Measurements from ENCODE around the gene MCOLN1. TPM values are rescaled to one million over a fixed set of nuclear protein-coding genes. Genes with fewer than 3 reads are reported as not detected.

MCOLN1 gene
- total and polyA plus RNA-seq, 4 donors, result 10.9 to 17.0 (median 13.7) TPM

DNA sequence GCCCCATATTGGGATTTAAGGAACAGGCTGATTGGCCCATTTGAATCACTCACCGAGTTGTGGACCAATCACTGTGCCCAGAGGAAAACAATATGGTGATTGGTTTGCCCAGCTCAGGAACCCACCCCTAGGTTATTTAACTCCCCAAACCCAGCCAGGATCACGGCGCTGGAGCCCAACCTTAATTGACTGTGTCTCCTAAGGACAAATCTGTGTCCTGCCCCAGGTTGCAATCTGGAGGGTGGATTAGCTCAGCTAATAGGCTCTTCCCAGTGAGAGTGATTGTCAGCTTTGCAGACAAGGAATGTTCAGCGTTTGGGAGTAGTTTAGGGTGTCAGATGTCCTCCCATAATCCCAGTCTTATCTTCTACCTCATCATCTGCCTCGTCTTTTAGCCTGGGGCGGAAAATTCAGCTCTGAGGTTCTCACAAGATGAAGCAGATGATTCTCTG is 10.0 kb upstream of the MCOLN1 start:
- no peak overlapping the region for H3K9ac ChIP-seq (ENCODE audit: low read depth in 1 of 2, low read length in 2 of 2)
- H3K27me3 ChIP-seq (ENCODE audit: control insufficient read depth in 4 of 4, insufficient read depth in 4 of 4, low read length in 3 of 4), result no peaks in the 10 kb centered on the region
- no peak overlapping the region for H3K4me3 ChIP-seq (ENCODE audit: low read depth in 1 of 3, low read length in 3 of 3)
- H3K9me3 ChIP-seq (ENCODE audit: control insufficient read depth in 4 of 4, low read length in 3 of 4), result no peaks in the 10 kb centered on the region
- TF ChIP-seq FOXA2 (IDR thresholded peaks at IDR 0.05) (no peak), NR2F2 (IDR thresholded peaks at IDR 0.05) (no peak), EGR1 (IDR thresholded peaks at IDR 0.05; ENCODE audit: low read depth in 2 of 2) (no peak)
- TF ChIP-seq, protein P1, sequence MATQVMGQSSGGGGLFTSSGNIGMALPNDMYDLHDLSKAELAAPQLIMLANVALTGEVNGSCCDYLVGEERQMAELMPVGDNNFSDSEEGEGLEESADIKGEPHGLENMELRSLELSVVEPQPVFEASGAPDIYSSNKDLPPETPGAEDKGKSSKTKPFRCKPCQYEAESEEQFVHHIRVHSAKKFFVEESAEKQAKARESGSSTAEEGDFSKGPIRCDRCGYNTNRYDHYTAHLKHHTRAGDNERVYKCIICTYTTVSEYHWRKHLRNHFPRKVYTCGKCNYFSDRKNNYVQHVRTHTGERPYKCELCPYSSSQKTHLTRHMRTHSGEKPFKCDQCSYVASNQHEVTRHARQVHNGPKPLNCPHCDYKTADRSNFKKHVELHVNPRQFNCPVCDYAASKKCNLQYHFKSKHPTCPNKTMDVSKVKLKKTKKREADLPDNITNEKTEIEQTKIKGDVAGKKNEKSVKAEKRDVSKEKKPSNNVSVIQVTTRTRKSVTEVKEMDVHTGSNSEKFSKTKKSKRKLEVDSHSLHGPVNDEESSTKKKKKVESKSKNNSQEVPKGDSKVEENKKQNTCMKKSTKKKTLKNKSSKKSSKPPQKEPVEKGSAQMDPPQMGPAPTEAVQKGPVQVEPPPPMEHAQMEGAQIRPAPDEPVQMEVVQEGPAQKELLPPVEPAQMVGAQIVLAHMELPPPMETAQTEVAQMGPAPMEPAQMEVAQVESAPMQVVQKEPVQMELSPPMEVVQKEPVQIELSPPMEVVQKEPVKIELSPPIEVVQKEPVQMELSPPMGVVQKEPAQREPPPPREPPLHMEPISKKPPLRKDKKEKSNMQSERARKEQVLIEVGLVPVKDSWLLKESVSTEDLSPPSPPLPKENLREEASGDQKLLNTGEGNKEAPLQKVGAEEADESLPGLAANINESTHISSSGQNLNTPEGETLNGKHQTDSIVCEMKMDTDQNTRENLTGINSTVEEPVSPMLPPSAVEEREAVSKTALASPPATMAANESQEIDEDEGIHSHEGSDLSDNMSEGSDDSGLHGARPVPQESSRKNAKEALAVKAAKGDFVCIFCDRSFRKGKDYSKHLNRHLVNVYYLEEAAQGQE (IDR thresholded peaks at IDR 0.05), result no peak
- H3K36me3 ChIP-seq (ENCODE audit: control insufficient read depth in 4 of 4, insufficient read depth in 3 of 4, low read depth in 1 of 4, low read length in 3 of 4), result no peaks in the 10 kb centered on the region
- no peak overlapping the region for H3K27ac ChIP-seq (ENCODE audit: low read depth in 1 of 2, low read length in 2 of 2)
- no peak for DNase-seq (ENCODE audit: low spot score)
- peaks cover 2 to 16% (median 11%) of the 10 kb centered on the region in 4 donors for H3K4me1 ChIP-seq (ENCODE audit: control insufficient read depth in 4 of 4, insufficient read depth in 4 of 4, low read length in 3 of 4)
- 56% methylated on average over 6 of the region's 6 CpGs for WGBS

DNA sequence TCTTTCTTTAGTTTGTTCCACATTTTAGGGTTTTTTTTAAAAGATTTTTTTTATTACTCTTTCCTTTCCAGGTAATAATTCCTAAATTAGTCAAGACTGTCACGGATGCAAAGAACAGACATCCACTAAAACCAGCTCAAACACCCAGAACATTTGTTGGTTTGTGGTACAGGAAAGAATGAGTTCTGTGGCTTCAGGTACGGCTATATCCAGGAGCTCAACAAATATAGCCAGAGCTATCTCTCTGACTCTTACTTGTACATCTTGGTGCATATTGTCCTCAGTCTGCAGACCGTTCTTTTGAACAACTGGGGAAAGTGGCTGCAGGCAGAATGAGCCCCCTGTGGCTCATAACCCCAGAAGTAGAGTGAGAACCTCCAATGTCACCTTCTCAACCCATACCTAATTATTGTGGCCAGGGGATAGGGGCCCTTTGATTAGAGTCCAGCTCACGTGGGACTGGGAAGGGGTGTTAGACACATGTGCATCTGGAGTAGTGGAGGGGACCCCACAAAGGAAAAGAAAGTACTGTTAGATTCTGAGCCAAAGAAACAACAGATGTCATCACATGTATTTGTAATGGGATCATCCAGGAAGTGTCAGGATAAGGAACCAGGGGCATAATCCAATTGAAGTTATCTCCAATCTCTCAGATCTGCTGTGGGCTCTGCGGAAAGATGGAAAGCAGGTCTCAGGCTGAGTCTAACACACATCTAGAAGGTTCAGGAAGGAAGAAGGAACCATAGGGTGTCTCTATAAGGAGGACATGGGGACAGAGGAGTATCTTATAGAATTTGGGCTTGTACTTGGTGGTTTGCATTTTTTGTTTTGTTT is 8.4 kb upstream of the MCOLN1 start:
- no peak for DNase-seq (ENCODE audit: low spot score)
- H3K4me3 ChIP-seq (ENCODE audit: low read depth in 1 of 3, low read length in 3 of 3), result no peak overlapping the region
- TF ChIP-seq HNF4G (IDR thresholded peaks at IDR 0.05) (no peak), YY1 (IDR thresholded peaks at IDR 0.05) (no peak), JUND (IDR thresholded peaks at IDR 0.05) (no peak), SP1 (IDR thresholded peaks at IDR 0.05) (no peak)
- no peak overlapping the region for H3K9ac ChIP-seq (ENCODE audit: low read depth in 1 of 2, low read length in 2 of 2)
- H3K27ac ChIP-seq (ENCODE audit: low read depth in 1 of 2, low read length in 2 of 2), result no peak overlapping the region
- no peaks in the 10 kb centered on the region for H3K27me3 ChIP-seq (ENCODE audit: control insufficient read depth in 4 of 4, insufficient read depth in 4 of 4, low read length in 3 of 4)
- H3K36me3 ChIP-seq (ENCODE audit: control insufficient read depth in 4 of 4, insufficient read depth in 3 of 4, low read depth in 1 of 4, low read length in 3 of 4), result peaks cover 0 to under 1% (median 0%) of the 10 kb centered on the region in 4 donors
- H3K4me1 ChIP-seq (ENCODE audit: control insufficient read depth in 4 of 4, insufficient read depth in 4 of 4, low read length in 3 of 4), result peaks cover 2 to 16% (median 11%) of the 10 kb centered on the region in 4 donors
- 85% methylated on average over 5 of the region's 5 CpGs for WGBS
- no peaks in the 10 kb centered on the region for H3K9me3 ChIP-seq (ENCODE audit: control insufficient read depth in 4 of 4, low read length in 3 of 4)

DNA sequence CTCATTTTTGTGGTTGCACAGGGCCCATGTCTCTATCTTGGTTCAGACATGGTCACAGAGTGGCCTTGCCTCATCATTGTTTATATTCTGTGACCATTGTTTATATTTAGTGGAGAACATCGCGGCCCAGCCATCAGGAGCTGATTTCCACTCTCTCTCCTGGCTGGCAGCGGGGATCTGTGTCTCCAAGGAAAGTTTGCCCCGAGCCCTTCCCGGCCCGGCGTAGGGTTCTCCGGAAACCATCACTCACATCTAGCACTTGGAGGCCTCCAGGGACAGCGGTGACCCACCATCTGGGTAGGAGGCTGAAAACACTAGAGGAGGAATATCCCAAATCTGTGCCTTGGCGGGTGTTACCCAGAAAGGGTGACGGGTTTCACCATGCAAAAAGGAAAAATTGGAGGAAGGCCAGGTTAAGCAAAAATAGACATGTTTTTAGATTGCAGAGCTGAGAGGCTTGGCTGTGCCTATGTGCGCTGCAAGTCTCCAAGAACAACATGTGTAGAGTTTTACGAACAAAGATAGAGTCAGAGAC is 7.2 kb upstream of the MCOLN1 start:
- H3K36me3 ChIP-seq (ENCODE audit: control insufficient read depth in 4 of 4, insufficient read depth in 3 of 4, low read depth in 1 of 4, low read length in 3 of 4), result peaks cover 0 to 3% (median 0%) of the 10 kb centered on the region in 4 donors
- peaks cover 4 to 22% (median 15%) of the 10 kb centered on the region in 4 donors for H3K4me1 ChIP-seq (ENCODE audit: control insufficient read depth in 4 of 4, insufficient read depth in 4 of 4, low read length in 3 of 4)
- H3K9me3 ChIP-seq (ENCODE audit: control insufficient read depth in 4 of 4, low read length in 3 of 4), result no peaks in the 10 kb centered on the region
- WGBS, result 79% methylated on average over 13 of the region's 13 CpGs
- DNase-seq (ENCODE audit: low spot score), result no peak
- no peaks in the 10 kb centered on the region for H3K27me3 ChIP-seq (ENCODE audit: control insufficient read depth in 4 of 4, insufficient read depth in 4 of 4, low read length in 3 of 4)
- H3K9ac ChIP-seq (ENCODE audit: low read depth in 1 of 2, low read length in 2 of 2), result no peak overlapping the region
- TF ChIP-seq FOXA1 (IDR thresholded peaks at IDR 0.05) (no peak), NR2F2 (IDR thresholded peaks at IDR 0.05) (peak; percentile 47), SP1 (IDR thresholded peaks at IDR 0.05) (peak; percentile 27), RAD21 (IDR thresholded peaks at IDR 0.05) (no peak), GABPA (IDR thresholded peaks at IDR 0.05 in 1 of 2, conservative IDR thresholded peaks at IDR 0.05 in 1 of 2) (no peak)
- no peak overlapping the region for H3K4me3 ChIP-seq (ENCODE audit: low read depth in 1 of 3, low read length in 3 of 3)
- H3K27ac ChIP-seq (ENCODE audit: low read depth in 1 of 2, low read length in 2 of 2), result peak overlapping the region; percentile 25 to 63

All from liver (tissue), 9 donors.